ENCODE data around the gene CHEK1. TPM values are rescaled to one million over a fixed set of nuclear protein-coding genes. Genes with fewer than 3 reads are reported as not detected.

CHEK1 gene
- total and polyA plus RNA-seq, 3 donors from 2014 or later: 11.5 to 25.8 (median 25.1) TPM

- Histone ChIP-seq H3K9me3 (no peaks in the 10 kb centered on the region), H3K27ac (no peak overlapping the region), H3K36me3 (ENCODE audit: low read depth, missing control alignments) (no peaks in the 10 kb centered on the region), H3K4me3 (no peak overlapping the region), H3K4me1 (peaks cover 6% of the 10 kb centered on the region), H3K27me3 (no peaks in the 10 kb centered on the region)
- DNase-seq: no peak
- intact Hi-C loops (cut with DNase I; ENCODE audit: low total_unique reads): loop anchor here (10.0 kb wide), 1 partner anchor 252 kb away; no protein-coding TSS in a partner anchor
- TF ChIP-seq CTCF (IDR thresholded peaks at IDR 0.05) (no peak), POLR2A (IDR thresholded peaks at IDR 0.05) (no peak)
- 88% methylated on average over 1 of the region's 1 CpG for WGBS, 2 donors
Observed at GRCh38 chr11:125623064-125623463, 1.9 kb upstream of the CHEK1 start.

GRCh38 chr11:125625225-125625629, 264 bp downstream of the CHEK1 start:
- no peak for TF ChIP-seq POLR2A (IDR thresholded peaks at IDR 0.05)
- no peak for TF ChIP-seq CTCF (IDR thresholded peaks at IDR 0.05)
- DNase-seq: no peak
- Histone ChIP-seq H3K36me3 (ENCODE audit: low read depth, missing control alignments) (no peaks in the 10 kb centered on the region), H3K9me3 (no peaks in the 10 kb centered on the region), H3K4me1 (peaks cover 6% of the 10 kb centered on the region), H3K27ac (peak overlapping the region; percentile 93 to 98), H3K4me3 (peak overlapping the region; percentile 81 to 84), H3K27me3 (no peaks in the 10 kb centered on the region)
- intact Hi-C loops (cut with DNase I; ENCODE audit: low total_unique reads): loop anchor here (10.0 kb wide), 1 partner anchor 250 kb away; no protein-coding TSS in a partner anchor
- 0 to 2% methylated on average over 20 of the region's 20 CpGs for WGBS, 2 donors

GRCh38 chr11:125625630-125626287, 796 bp downstream of the CHEK1 start:
- peak overlapping the region; percentile 93 to 98 for H3K27ac ChIP-seq
- 1% methylated on average over 25 to 30 of the region's 51 CpGs for WGBS, 2 donors
- no peaks in the 10 kb centered on the region for H3K27me3 ChIP-seq
- peak; percentile 94 for DNase-seq
- no peaks in the 10 kb centered on the region for H3K36me3 ChIP-seq (ENCODE audit: low read depth, missing control alignments)
- H3K9me3 ChIP-seq: no peaks in the 10 kb centered on the region
- intact Hi-C loops (cut with DNase I; ENCODE audit: low total_unique reads): loop anchor here (10.0 kb wide), 1 partner anchor 249 kb away; no protein-coding TSS in a partner anchor
- TF ChIP-seq CTCF (IDR thresholded peaks at IDR 0.05) (peak in 1 of 3 experiments; percentile 14), POLR2A (IDR thresholded peaks at IDR 0.05) (peak; percentile 16)
- peaks cover 6% of the 10 kb centered on the region for H3K4me1 ChIP-seq
- H3K4me3 ChIP-seq: peak overlapping the region; percentile 81 to 84

GRCh38 chr11:125626288-125626950, 1.5 kb downstream of the CHEK1 start:
- Histone ChIP-seq H3K27me3 (no peaks in the 10 kb centered on the region), H3K4me3 (peak overlapping the region; percentile 81 to 84), H3K9me3 (no peaks in the 10 kb centered on the region), H3K36me3 (ENCODE audit: low read depth, missing control alignments) (no peaks in the 10 kb centered on the region), H3K27ac (peak overlapping the region; percentile 93 to 98), H3K4me1 (peaks cover 6% of the 10 kb centered on the region)
- WGBS, 2 donors: 0% methylated on average over 18 of the region's 18 CpGs
- TF ChIP-seq POLR2A (IDR thresholded peaks at IDR 0.05) (no peak), CTCF (IDR thresholded peaks at IDR 0.05) (peak in 1 of 3 experiments; percentile 5)
- intact Hi-C loops (cut with DNase I; ENCODE audit: low total_unique reads): loop anchor here (10.0 kb wide), 1 partner anchor 248 kb away; no protein-coding TSS in a partner anchor
- DNase-seq: no peak

All from testis (tissue), 3 donors.